Naive thymus-derived CD8-positive, alpha-beta T cell (primary cell): Measurements from ENCODE around the gene SPRYD3. TPM values are rescaled to one million over a fixed set of nuclear protein-coding genes. Genes with fewer than 3 reads are reported as not detected.
A peak's percentile ranks its signal among the peaks of the same experiment; 100 is the strongest.

Experiments
- ATAC-seq, 2 donors: fragments of 150-1000 bp; cut with Tn5 transposase in 1 of 2; sonication (Bioruptor Pico), chemical (Tn5 transposase) in 1 of 2; 1 replicate in 1 of 2; 2 replicates in 1 of 2; pipeline ENCODE4 v1.10.0; 2021; ENCODE audit warnings: mild to moderate bottlenecking in 2 of 2, moderate library complexity in 2 of 2
- POLR2A ChIA-PET: fragments of 350-600 bp; sonication (Branson Sonifier 250); formaldehyde crosslinking; loops from one replicate; lab custom pipeline; 2021; ENCODE audit warnings: antibody characterized with exemption; lab: Charles Lee
- DNase-seq, 10 donors: peaks; one replicate each; pipeline versions ENCODE4 v3.0.0 to v3.0.0-alpha.2; 2020 to 2022
- H3K27ac Mint-ChIP-seq, 10 donors: one replicate each; pipeline ENCODE4 v1.8.0; 2020 to 2022; ENCODE audit warnings: mild to moderate bottlenecking in 10 of 10, mixed read lengths in 10 of 10, moderate library complexity in 4 of 10, inconsistent platforms in 1 of 10
- H3K27me3 Mint-ChIP-seq, 5 donors: one replicate each; pipeline ENCODE4 v1.8.0; 2021 to 2022; ENCODE audit warnings: mixed read lengths in 5 of 5
- H3K36me3 Mint-ChIP-seq, 3 donors: one replicate each; pipeline ENCODE4 v1.8.0; 2020 to 2022; ENCODE audit warnings: mixed read lengths in 3 of 3, mild to moderate bottlenecking in 2 of 3, inconsistent platforms in 1 of 3
- H3K4me1 Mint-ChIP-seq, 4 donors: one replicate each; pipeline ENCODE4 v1.8.0; 2021 to 2022; ENCODE audit warnings: mixed read lengths in 4 of 4
- H3K4me3 Mint-ChIP-seq, 10 donors: one replicate each; pipeline ENCODE4 v1.8.0; 2020 to 2022; ENCODE audit warnings: mild to moderate bottlenecking in 10 of 10, mixed read lengths in 10 of 10, moderate library complexity in 6 of 10, inconsistent platforms in 1 of 10
- H3K9me3 Mint-ChIP-seq, 9 donors: one replicate each; pipeline ENCODE4 v1.8.0; 2020 to 2022; ENCODE audit warnings: mixed read lengths in 9 of 9, mild to moderate bottlenecking in 3 of 9, inconsistent platforms in 1 of 9, moderate library complexity in 1 of 9
- polyA plus RNA-seq, 3 donors: library from polyadenylated mRNA; unstranded; fragments of 300-500 nt; fragmentation: Illumina TruSeq; gene quantifications; one replicate each; pipeline ENCODE4 v1.2.3, GENCODE V29; 2021
- total RNA-seq, 8 experiments: library from RNA in 2 of 8; stranded (reverse) in 2 of 8; gene quantifications; one replicate each; pipeline ENCODE4 v1.2.3 and lab custom pipeline; 2021 to 2026

The SPRYD3 gene
- total and polyA plus RNA-seq, 5 experiments from 2014 or later = 47.8 to 53.2 (median 50.0) TPM

- POLR2A ChIA-PET = no interaction called here
- Mint-ChIP-seq H3K4me3 (no peak overlapping the region), H3K27me3 (peaks cover 0 to 2% (median 0%) of the 10 kb centered on the region in 5 donors), H3K4me1 (peaks cover 4 to 21% (median 12%) of the 10 kb centered on the region in 4 donors), H3K9me3 (no peaks in the 10 kb centered on the region), H3K36me3 (peaks cover 0 to 5% (median 0%) of the 10 kb centered on the region in 3 donors), H3K27ac (no peak overlapping the region)
- DNase-seq (peak in 1 of 10 donors; percentile 55), ATAC-seq (no peak)
These were observed 20.3 kb downstream of the SPRYD3 start for GRCh38 chr12:53058674-53059433.

- no peak for ATAC-seq
- DNase-seq = peak in 1 of 10 donors; percentile 62
- peaks cover 0 to 2% (median 0%) of the 10 kb centered on the region in 5 donors for H3K27me3 Mint-ChIP-seq
- no peaks in the 10 kb centered on the region for H3K9me3 Mint-ChIP-seq
- H3K36me3 Mint-ChIP-seq = no peaks in the 10 kb centered on the region
- no peak overlapping the region for H3K4me3 Mint-ChIP-seq
- H3K4me1 Mint-ChIP-seq = peaks cover 7 to 27% (median 18%) of the 10 kb centered on the region in 4 donors
- POLR2A ChIA-PET = interaction anchor here (1.9 kb wide), 1 partner anchor 10 kb away, joined by 5 read pairs; no protein-coding TSS in a partner anchor
- peak overlapping the region in 4 of 10 donors; percentile 47 to 86 (median 48) for H3K27ac Mint-ChIP-seq
These were observed 21.2 kb downstream of the SPRYD3 start for GRCh38 chr12:53057816-53058500.

GRCh38 chr12:53056901-53057300, 22.3 kb downstream of the SPRYD3 start:
- Mint-ChIP-seq H3K27ac (peak overlapping the region in 1 of 10 donors; percentile 63), H3K4me1 (peaks cover 7 to 27% (median 19%) of the 10 kb centered on the region in 4 donors), H3K27me3 (peaks cover 0 to 2% (median 0%) of the 10 kb centered on the region in 5 donors), H3K9me3 (no peaks in the 10 kb centered on the region), H3K4me3 (no peak overlapping the region), H3K36me3 (no peaks in the 10 kb centered on the region)
- peak in 1 of 10 donors; percentile 54 for DNase-seq
- POLR2A ChIA-PET = interaction anchor here (1.9 kb wide), 1 partner anchor 9 kb away, joined by 5 read pairs; no protein-coding TSS in a partner anchor
- ATAC-seq = no peak

GRCh38 chr12:53056296-53056695, 22.9 kb downstream of the SPRYD3 start:
- POLR2A ChIA-PET = interaction anchor here (0.6 to 3.9 kb wide), 6 partner anchors 9 to 49 kb away, joined by 3 to 16 read pairs (median 5); partner anchors contain the start of gene SPRYD3
- peak overlapping the region in 1 of 10 donors; percentile 34 for H3K27ac Mint-ChIP-seq

GRCh38 chr12:53055471-53056266, 23.5 kb downstream of the SPRYD3 start:
- peak overlapping the region in 4 of 10 donors; percentile 3 to 85 (median 56) for H3K27ac Mint-ChIP-seq
- POLR2A ChIA-PET = interaction anchor here (0.6 to 3.9 kb wide), 6 partner anchors 15 to 48 kb away, joined by 3 to 16 read pairs (median 6); partner anchors contain the start of gene SPRYD3
- DNase-seq = peak in 1 of 10 donors; percentile 57
- peaks cover 0 to 2% (median 0%) of the 10 kb centered on the region in 5 donors for H3K27me3 Mint-ChIP-seq
- peaks cover 7 to 21% (median 16%) of the 10 kb centered on the region in 4 donors for H3K4me1 Mint-ChIP-seq
- H3K36me3 Mint-ChIP-seq = no peaks in the 10 kb centered on the region
- no peaks in the 10 kb centered on the region for H3K9me3 Mint-ChIP-seq
- peak overlapping the region in 8 of 10 donors; percentile 20 to 99 (median 53) for H3K4me3 Mint-ChIP-seq
- no peak for ATAC-seq

More at GRCh38 chr12:53056296-53056695, 22.9 kb downstream of the SPRYD3 start:
- Mint-ChIP-seq H3K36me3 (no peaks in the 10 kb centered on the region), H3K27me3 (peaks cover 0 to 2% (median 0%) of the 10 kb centered on the region in 5 donors), H3K4me1 (peaks cover 7 to 23% (median 19%) of the 10 kb centered on the region in 4 donors), H3K9me3 (no peaks in the 10 kb centered on the region), H3K4me3 (peak overlapping the region in 2 of 10 donors; percentile 29 to 40)
- ATAC-seq (no peak), DNase-seq (no peak)

GRCh38 chr12:53054112-53054878, 24.9 kb downstream of the SPRYD3 start:
- peak; percentile 89 for ATAC-seq
- POLR2A ChIA-PET = interaction anchor here (0.5 to 3.9 kb wide), 16 partner anchors 10 to 471 kb away, joined by 3 to 16 read pairs (median 3); partner anchors contain the start of genes AAAS, IGFBP6 and SPRYD3
- DNase-seq = peak; percentile 87 to 96 (median 92)
- Mint-ChIP-seq H3K36me3 (no peaks in the 10 kb centered on the region), H3K4me1 (peaks cover 7 to 21% (median 16%) of the 10 kb centered on the region in 4 donors), H3K27ac (peak overlapping the region; percentile 82 to 97 (median 94)), H3K27me3 (peaks cover 0 to 2% (median 0%) of the 10 kb centered on the region in 5 donors), H3K9me3 (no peaks in the 10 kb centered on the region), H3K4me3 (peak overlapping the region; percentile 90 to 99 (median 96))

GRCh38 chr12:53053218-53054111, 25.7 kb downstream of the SPRYD3 start:
- Mint-ChIP-seq H3K4me1 (peaks cover 7 to 21% (median 17%) of the 10 kb centered on the region in 4 donors), H3K27me3 (peaks cover 0 to 2% (median 0%) of the 10 kb centered on the region in 5 donors), H3K4me3 (peak overlapping the region; percentile 90 to 99 (median 96)), H3K9me3 (no peaks in the 10 kb centered on the region), H3K36me3 (no peaks in the 10 kb centered on the region), H3K27ac (peak overlapping the region; percentile 82 to 97 (median 94))
- ATAC-seq (peak; percentile 49 to 60), DNase-seq (peak; percentile 39 to 81 (median 60))
- POLR2A ChIA-PET = interaction anchor here (0.5 to 3.9 kb wide), 13 partner anchors 9 to 472 kb away, joined by 3 to 16 read pairs (median 3); partner anchors contain the start of genes AAAS, IGFBP6 and SPRYD3

- peaks cover 7 to 21% (median 18%) of the 10 kb centered on the region in 4 donors for H3K4me1 Mint-ChIP-seq
- peak overlapping the region in 3 of 10 donors; percentile 29 to 65 (median 56) for H3K27ac Mint-ChIP-seq
- H3K36me3 Mint-ChIP-seq = no peaks in the 10 kb centered on the region
- H3K27me3 Mint-ChIP-seq = peaks cover 0 to 2% (median 0%) of the 10 kb centered on the region in 5 donors
- ATAC-seq (no peak), DNase-seq (no peak)
- POLR2A ChIA-PET = interaction anchor here (0.9 to 3.9 kb wide), 4 partner anchors 14 to 268 kb away, joined by 3 to 16 read pairs (median 4); partner anchors contain the start of genes AAAS and SPRYD3
- H3K9me3 Mint-ChIP-seq = no peaks in the 10 kb centered on the region
- H3K4me3 Mint-ChIP-seq = peak overlapping the region in 2 of 10 donors; percentile 34 to 43
These were observed 26.6 kb downstream of the SPRYD3 start for GRCh38 chr12:53052419-53053217.

- POLR2A ChIA-PET = interaction anchor here (0.6 to 0.8 kb wide), 2 partner anchors 35 to 42 kb away, joined by 3 to 7 read pairs; no protein-coding TSS in a partner anchor
- H3K36me3 Mint-ChIP-seq = no peaks in the 10 kb centered on the region
These were observed 27.2 kb downstream of the SPRYD3 start for GRCh38 chr12:53051881-53052412.

More at GRCh38 chr12:53051881-53052412, 27.2 kb downstream of the SPRYD3 start:
- no peak for ATAC-seq
- Mint-ChIP-seq H3K27ac (peak overlapping the region in 5 of 10 donors; percentile 29 to 65 (median 56)), H3K27me3 (peaks cover 0 to 2% (median 0%) of the 10 kb centered on the region in 5 donors), H3K4me1 (peaks cover 7 to 21% (median 19%) of the 10 kb centered on the region in 4 donors), H3K9me3 (no peaks in the 10 kb centered on the region), H3K4me3 (peak overlapping the region in 4 of 10 donors; percentile 14 to 43 (median 26))
- DNase-seq = no peak
